Smooth muscle cell (in vitro differentiated cells): ENCODE results near the gene EWSR1. TPM values are rescaled to one million over a fixed set of nuclear protein-coding genes. Genes with fewer than 3 reads are reported as not detected.
"Not testable (repeated sequence)": the region's sequence is repeated elsewhere in the genome, so short reads cannot be mapped to it uniquely, and the experiment has no call there.

Source experiments
- DNase-seq: peaks from one replicate; lab custom pipeline; 2025; ENCODE audit not compliant: unreplicated experiment; lab: John Stamatoyannopoulos, UW
- H2AFZ ChIP-seq: fragments of 200-600 bp; sonication (generic); 2 replicates; pipeline ENCODE4 v1.6.0; 2016; ENCODE audit warnings: antibody characterized with exemption, low read depth, mild to moderate bottlenecking
- H3F3A ChIP-seq: fragments of 200-600 bp; sonication (generic); 2 replicates; pipeline ENCODE4 v1.6.0; 2017; ENCODE audit warnings: antibody characterized with exemption, low read depth
- H3K27ac ChIP-seq: fragments of 200-600 bp; sonication (generic); 2 replicates; pipeline ENCODE4 v1.5.1; 2016; ENCODE audit warnings: low read depth, mild to moderate bottlenecking
- H3K27me3 ChIP-seq: fragments of 200-600 bp; sonication (generic); 2 replicates; pipeline ENCODE4 v1.6.1; 2016; ENCODE audit warnings: low read depth, mild to moderate bottlenecking
- H3K36me3 ChIP-seq: fragments of 200-600 bp; sonication (generic); 2 replicates; pipeline ENCODE4 v1.5.1; 2016; ENCODE audit warnings: low read depth
- H3K4me1 ChIP-seq: fragments of 200-600 bp; sonication (generic); 2 replicates; pipeline ENCODE4 v1.5.1; 2016; ENCODE audit warnings: low read depth
- H3K4me2 ChIP-seq: fragments of 200-600 bp; sonication (generic); 2 replicates; pipeline ENCODE4 v1.6.0; 2016; ENCODE audit warnings: mild to moderate bottlenecking
- H3K4me3 ChIP-seq: fragments of 200-600 bp; sonication (generic); 2 replicates; pipeline ENCODE4 v1.5.1; 2016; ENCODE audit warnings: mild to moderate bottlenecking
- H3K79me2 ChIP-seq: fragments of 200-600 bp; sonication (generic); 2 replicates; pipeline ENCODE4 v1.6.0; 2016; ENCODE audit warnings: low read depth, mild to moderate bottlenecking
- H3K9ac ChIP-seq: fragments of 200-600 bp; sonication (generic); 2 replicates; pipeline ENCODE4 v1.6.0; 2016; ENCODE audit warnings: low read depth
- H3K9me3 ChIP-seq: fragments of 200-600 bp; sonication (generic); replicated peaks from 2 replicates; pipeline ENCODE4 v1.5.1; 2016; ENCODE audit warnings: low read depth
- H4K20me1 ChIP-seq: fragments of 200-600 bp; sonication (generic); 2 replicates; pipeline ENCODE4 v1.6.0; 2016; ENCODE audit warnings: low read depth
- WGBS: methylation state at CpG from one replicate; pipeline ENCODE4 v1.1.7; 2016; ENCODE audit warnings: low lambda C conversion rate; 5-methylcytosine and 5-hydroxymethylcytosine counted together
- polyA plus RNA-seq: library from polyadenylated mRNA; unstranded; fragments of >200 nt; fragmentation: Nextera tagmentation; extraction: Ambion mirVana; gene quantifications from 2 replicates; pipeline ENCODE4 v1.2.1, GENCODE V29; 2016
- total RNA-seq: library from RNA; depleted of rRNA; stranded (reverse); fragments of >200 nt; gene quantifications from 2 replicates; pipeline ENCODE4 v1.2.3, GENCODE V29; 2014
- TF ChIP-seq, protein P1 (sequence below): fragments of 200-600 bp; sonication (generic); IDR thresholded peaks from 2 replicates; pipeline ENCODE4 v1.5.1; 2017; ENCODE audit warnings: borderline replicate concordance, mild to moderate bottlenecking, antibody characterized with exemption; ENCODE audit not compliant: insufficient read depth, poor library complexity, severe bottlenecking

Gene EWSR1
- total and polyA plus RNA-seq, 2 experiments from 2014 or later: 164 to 197 TPM

DNA sequence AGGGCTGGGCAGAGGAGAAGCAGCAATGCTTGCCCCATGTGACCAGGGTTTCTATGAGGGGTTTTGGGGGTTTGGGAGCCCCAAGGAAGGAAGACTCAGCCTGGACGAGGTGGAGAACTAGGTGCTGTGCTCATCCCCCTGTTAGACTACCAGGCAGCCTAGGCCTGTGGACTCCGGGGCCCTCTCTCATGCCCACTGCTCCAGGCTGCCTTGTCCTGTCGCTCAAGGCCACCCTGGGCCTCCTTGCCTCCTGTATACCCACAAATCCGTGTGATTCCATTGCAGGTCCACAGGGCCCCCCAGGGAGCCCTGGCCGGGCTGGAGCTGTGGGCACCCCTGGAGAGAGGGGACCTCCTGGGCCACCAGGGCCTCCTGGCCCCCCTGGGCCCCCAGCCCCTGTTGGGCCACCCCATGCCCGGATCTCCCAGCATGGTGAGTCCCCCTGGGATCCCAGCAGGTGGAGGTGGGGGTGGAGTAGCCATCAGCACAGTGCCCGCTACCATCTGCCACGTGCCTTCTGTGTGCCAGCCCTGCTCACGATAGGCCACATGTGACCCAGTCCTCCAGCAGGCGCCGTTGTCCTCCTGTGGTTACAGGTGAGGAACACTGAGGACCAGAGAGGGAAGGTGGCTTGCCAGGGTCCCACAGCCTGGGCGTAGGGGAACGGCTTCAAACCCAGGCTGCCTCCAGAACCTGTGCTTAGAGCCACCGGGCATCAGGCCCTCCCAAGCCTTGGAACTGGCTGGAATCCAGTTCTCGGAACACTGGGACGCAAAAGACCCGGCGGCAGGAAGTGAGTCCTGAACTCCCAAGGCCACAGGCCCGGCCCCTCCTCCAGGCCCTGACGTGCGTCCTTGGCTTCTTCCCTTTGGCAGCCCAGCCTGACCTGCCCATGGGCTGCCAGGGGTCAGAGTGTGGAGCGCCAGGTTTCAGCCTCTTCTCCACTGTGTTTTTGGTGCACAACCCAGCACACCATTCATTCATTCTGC lies 35.8 kb upstream of the EWSR1 start:
- H3K9me3 ChIP-seq: no peaks in the 10 kb centered on the region

DNA sequence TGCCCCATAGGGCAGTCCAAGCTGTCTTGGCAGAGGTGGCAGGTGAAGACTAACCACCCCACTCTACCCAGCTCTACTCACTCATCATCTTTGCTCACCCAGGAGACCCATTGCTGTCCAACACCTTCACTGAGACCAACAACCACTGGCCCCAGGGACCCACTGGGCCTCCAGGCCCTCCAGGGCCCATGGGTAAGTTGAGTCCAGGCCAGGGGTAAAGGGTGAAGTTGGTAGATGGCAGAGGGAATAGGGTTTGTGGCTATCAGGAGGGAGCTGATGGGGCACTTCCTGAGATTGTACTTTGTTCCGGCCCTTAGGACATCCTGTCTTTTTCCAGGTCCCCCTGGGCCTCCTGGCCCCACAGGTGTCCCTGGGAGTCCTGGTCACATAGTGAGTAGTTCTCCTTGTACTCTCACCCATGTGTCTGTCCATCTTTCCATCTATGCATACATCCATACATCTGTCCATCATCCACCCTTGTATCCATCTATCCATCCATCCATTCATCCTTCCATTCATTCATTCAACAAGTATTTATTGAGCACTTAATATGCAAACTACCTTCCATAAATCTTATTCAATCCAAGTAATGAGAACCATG lies 34.7 kb upstream of the EWSR1 start:
- WGBS: 90% methylated on average over 1 of the region's 1 CpG
- no peak overlapping the region for H3K27ac ChIP-seq

More for the DNA sequence above, 35.8 kb upstream of the EWSR1 start:
- no peak overlapping the region for H2AFZ ChIP-seq
- no peak for DNase-seq
- no peaks in the 10 kb centered on the region for H3K27me3 ChIP-seq
- no peaks in the 10 kb centered on the region for H3K4me1 ChIP-seq
- H3K9ac ChIP-seq: no peak overlapping the region
- TF ChIP-seq, protein P1, sequence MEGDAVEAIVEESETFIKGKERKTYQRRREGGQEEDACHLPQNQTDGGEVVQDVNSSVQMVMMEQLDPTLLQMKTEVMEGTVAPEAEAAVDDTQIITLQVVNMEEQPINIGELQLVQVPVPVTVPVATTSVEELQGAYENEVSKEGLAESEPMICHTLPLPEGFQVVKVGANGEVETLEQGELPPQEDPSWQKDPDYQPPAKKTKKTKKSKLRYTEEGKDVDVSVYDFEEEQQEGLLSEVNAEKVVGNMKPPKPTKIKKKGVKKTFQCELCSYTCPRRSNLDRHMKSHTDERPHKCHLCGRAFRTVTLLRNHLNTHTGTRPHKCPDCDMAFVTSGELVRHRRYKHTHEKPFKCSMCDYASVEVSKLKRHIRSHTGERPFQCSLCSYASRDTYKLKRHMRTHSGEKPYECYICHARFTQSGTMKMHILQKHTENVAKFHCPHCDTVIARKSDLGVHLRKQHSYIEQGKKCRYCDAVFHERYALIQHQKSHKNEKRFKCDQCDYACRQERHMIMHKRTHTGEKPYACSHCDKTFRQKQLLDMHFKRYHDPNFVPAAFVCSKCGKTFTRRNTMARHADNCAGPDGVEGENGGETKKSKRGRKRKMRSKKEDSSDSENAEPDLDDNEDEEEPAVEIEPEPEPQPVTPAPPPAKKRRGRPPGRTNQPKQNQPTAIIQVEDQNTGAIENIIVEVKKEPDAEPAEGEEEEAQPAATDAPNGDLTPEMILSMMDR: no peak
- WGBS: 88% methylated on average over 22 of the region's 22 CpGs
- no peak overlapping the region for H3K4me3 ChIP-seq
- H3F3A ChIP-seq: no peaks in the 10 kb centered on the region
- no peak overlapping the region for H3K4me2 ChIP-seq
- no peak overlapping the region for H3K27ac ChIP-seq
- H3K79me2 ChIP-seq: no peaks in the 10 kb centered on the region
- H3K36me3 ChIP-seq: no peaks in the 10 kb centered on the region
- H4K20me1 ChIP-seq: no peaks in the 10 kb centered on the region

DNA sequence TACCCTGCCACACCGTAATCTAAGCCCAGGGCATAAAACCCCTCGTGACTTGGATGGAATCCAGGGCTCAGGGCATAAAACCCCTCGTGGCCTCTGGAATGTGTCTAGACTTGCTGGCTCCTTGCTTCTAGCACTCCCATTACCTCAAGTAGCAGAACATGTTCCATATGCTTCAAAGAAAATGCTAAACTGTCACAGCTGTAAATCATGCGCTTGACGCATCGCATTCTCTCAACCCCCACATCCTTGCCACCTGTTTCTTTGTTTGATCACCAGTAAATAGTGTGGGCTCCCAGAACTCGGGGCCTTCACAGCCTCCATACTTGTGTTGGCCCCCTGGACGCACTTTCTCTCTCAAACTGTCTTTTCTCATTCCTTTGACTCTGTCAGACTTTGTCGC lies 27.6 kb upstream of the EWSR1 start:
- not testable (repeated sequence) for H3K36me3 ChIP-seq, H3K27me3 ChIP-seq, DNase-seq, H3K4me1 ChIP-seq, H3K9ac ChIP-seq, H3K9me3 ChIP-seq, H3F3A ChIP-seq, H2AFZ ChIP-seq, H3K4me3 ChIP-seq, H3K4me2 ChIP-seq, H3K79me2 ChIP-seq, H3K27ac ChIP-seq, H4K20me1 ChIP-seq
- 73% methylated on average over 9 of the region's 9 CpGs for WGBS

More for the DNA sequence above, 34.7 kb upstream of the EWSR1 start:
- Histone ChIP-seq H4K20me1 (no peaks in the 10 kb centered on the region), H3K4me1 (no peaks in the 10 kb centered on the region), H2AFZ (no peak overlapping the region), H3K27me3 (no peaks in the 10 kb centered on the region), H3K36me3 (no peaks in the 10 kb centered on the region), H3F3A (no peaks in the 10 kb centered on the region), H3K4me3 (no peak overlapping the region), H3K79me2 (no peaks in the 10 kb centered on the region), H3K9ac (no peak overlapping the region), H3K9me3 (no peaks in the 10 kb centered on the region), H3K4me2 (no peak overlapping the region)
- DNase-seq: no peak
- TF ChIP-seq, protein P1: no peak

DNA sequence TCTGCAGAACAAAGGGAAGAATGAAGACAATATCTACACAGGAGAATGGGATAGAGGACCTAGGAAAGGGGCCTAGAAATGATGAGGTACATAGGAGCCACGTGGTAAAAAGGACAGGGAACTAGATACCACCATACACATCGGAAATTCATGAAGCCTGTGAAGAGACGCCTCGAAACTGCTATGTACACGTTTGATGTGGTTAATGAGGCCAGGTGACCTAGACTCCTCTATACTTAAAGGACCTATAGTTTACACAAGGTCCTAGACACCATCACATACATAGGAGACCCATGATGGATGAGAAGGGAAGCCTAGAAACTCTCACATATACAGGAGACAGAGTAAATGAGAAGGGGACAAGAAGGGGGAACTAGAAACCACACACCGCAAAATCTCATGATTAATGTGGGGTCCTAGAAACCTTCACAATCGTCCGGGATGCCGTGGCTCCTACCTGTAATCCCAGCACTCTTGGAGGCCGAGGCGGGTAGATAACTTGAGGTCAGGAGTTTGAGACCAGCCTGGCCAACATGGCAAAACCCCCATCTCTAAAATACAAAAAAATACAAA lies 24.1 kb upstream of the EWSR1 start:
- H2AFZ ChIP-seq: no peak overlapping the region
- H3F3A ChIP-seq: no peaks in the 10 kb centered on the region
- H3K9ac ChIP-seq: no peak overlapping the region
- H4K20me1 ChIP-seq: no peaks in the 10 kb centered on the region
- no peak for DNase-seq
- H3K36me3 ChIP-seq: no peaks in the 10 kb centered on the region
- H3K79me2 ChIP-seq: no peaks in the 10 kb centered on the region
- 87% methylated on average over 11 of the region's 11 CpGs for WGBS
- no peak overlapping the region for H3K27ac ChIP-seq
- H3K9me3 ChIP-seq: no peaks in the 10 kb centered on the region
- H3K4me2 ChIP-seq: no peak overlapping the region
- no peaks in the 10 kb centered on the region for H3K27me3 ChIP-seq
- no peaks in the 10 kb centered on the region for H3K4me1 ChIP-seq
- H3K4me3 ChIP-seq: no peak overlapping the region
- TF ChIP-seq, protein P1: no peak
